HEK293T (cell line): ENCODE results near the gene SH3D19.

Experiments used
- ARNT ChIP-seq: fragments of 450-650 bp; IDR thresholded peaks from 2 replicates; pipeline ENCODE4 v1.6.1; 2017; ENCODE audit warnings: mild to moderate bottlenecking
- BHLHE40 ChIP-seq: fragments of 450-650 bp; IDR thresholded peaks from 2 replicates; pipeline ENCODE4 v1.6.1; 2016; ENCODE audit warnings: mild to moderate bottlenecking, moderate library complexity, borderline replicate concordance
- ELF4 ChIP-seq: fragments of 450-650 bp; IDR thresholded peaks from 2 replicates; pipeline ENCODE4 v1.6.1; 2017; ENCODE audit warnings: antibody characterized with exemption
- FOXA1 ChIP-seq: fragments of 450-650 bp; IDR thresholded peaks from 2 replicates; pipeline ENCODE4 v1.6.1; 2016; ENCODE audit warnings: mild to moderate bottlenecking
- FOXK2 ChIP-seq: fragments of 450-650 bp; IDR thresholded peaks from 2 replicates; pipeline ENCODE4 v1.6.1; 2016; ENCODE audit warnings: mild to moderate bottlenecking
- FOXM1 ChIP-seq: fragments of 450-650 bp; IDR thresholded peaks from 2 replicates; pipeline ENCODE4 v1.6.1; 2017; ENCODE audit warnings: mild to moderate bottlenecking, borderline replicate concordance
- L3MBTL2 ChIP-seq: fragments of 450-650 bp; conservative IDR thresholded peaks from 2 replicates; pipeline ENCODE4 v1.6.1; 2016; ENCODE audit warnings: mild to moderate bottlenecking
- NFRKB ChIP-seq: fragments of 450-650 bp; IDR thresholded peaks from 2 replicates; pipeline ENCODE4 v1.6.1; 2016; ENCODE audit warnings: mild to moderate bottlenecking, moderate library complexity
- SP1 ChIP-seq: fragments of 450-650 bp; IDR thresholded peaks from 2 replicates; pipeline ENCODE4 v1.6.1; 2017
- SUZ12 ChIP-seq: fragments of 450-650 bp; IDR thresholded peaks from 2 replicates; pipeline ENCODE4 v1.6.1; 2016; ENCODE audit warnings: mild to moderate bottlenecking
- TF ChIP-seq, protein P1 (sequence below): fragments of 450-650 bp; IDR thresholded peaks from 2 replicates; pipeline ENCODE4 v1.6.1; 2016

- TF ChIP-seq, protein P1, sequence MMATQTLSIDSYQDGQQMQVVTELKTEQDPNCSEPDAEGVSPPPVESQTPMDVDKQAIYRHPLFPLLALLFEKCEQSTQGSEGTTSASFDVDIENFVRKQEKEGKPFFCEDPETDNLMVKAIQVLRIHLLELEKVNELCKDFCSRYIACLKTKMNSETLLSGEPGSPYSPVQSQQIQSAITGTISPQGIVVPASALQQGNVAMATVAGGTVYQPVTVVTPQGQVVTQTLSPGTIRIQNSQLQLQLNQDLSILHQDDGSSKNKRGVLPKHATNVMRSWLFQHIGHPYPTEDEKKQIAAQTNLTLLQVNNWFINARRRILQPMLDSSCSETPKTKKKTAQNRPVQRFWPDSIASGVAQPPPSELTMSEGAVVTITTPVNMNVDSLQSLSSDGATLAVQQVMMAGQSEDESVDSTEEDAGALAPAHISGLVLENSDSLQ = no peak
- TF ChIP-seq FOXK2 (no peak), NFRKB (no peak), SUZ12 (no peak), SP1 (no peak), BHLHE40 (no peak), ELF4 (no peak), FOXA1 (no peak), ARNT (no peak), FOXM1 (no peak), L3MBTL2 (no peak)
Measured at GRCh38 chr4:151294833-151295496, 30.4 kb downstream of the SH3D19 start.
